Islet precursor cell (in vitro differentiated cells): ENCODE results near the gene TP63.

Experiments used
- DNase-seq: peaks from one replicate; pipeline ENCODE4 v3.0.0-alpha.2; 2018

TP63 gene

GRCh38 chr3:189824629-189825312 lies 193.6 kb downstream of the TP63 start:
- DNase-seq = peak; percentile 79

GRCh38 chr3:189826566-189826965 lies 195.4 kb downstream of the TP63 start:
- DNase-seq = no peak

- no peak for DNase-seq
Observed at GRCh38 chr3:189827108-189827507, 195.9 kb downstream of the TP63 start.

- no peak for DNase-seq
Observed at GRCh38 chr3:189830401-189830800, 199.2 kb downstream of the TP63 start.

GRCh38 chr3:189833266-189833665 lies 202.1 kb downstream of the TP63 start:
- no peak for DNase-seq

GRCh38 chr3:189833996-189834395 lies 202.8 kb downstream of the TP63 start:
- DNase-seq = peak; percentile 91

- DNase-seq = no peak
Observed at GRCh38 chr3:189834462-189834861, 203.3 kb downstream of the TP63 start.

GRCh38 chr3:189836795-189837194 lies 205.6 kb downstream of the TP63 start:
- DNase-seq = no peak

- DNase-seq = no peak
Observed at GRCh38 chr3:189838291-189838690, 207.1 kb downstream of the TP63 start.

GRCh38 chr3:189839576-189839975 lies 208.4 kb downstream of the TP63 start:
- DNase-seq = peak; percentile 77

- peak; percentile 85 for DNase-seq
Observed at GRCh38 chr3:189841473-189842205, 210.4 kb downstream of the TP63 start.

GRCh38 chr3:189842681-189843602 lies 211.8 kb downstream of the TP63 start:
- DNase-seq = peak; percentile 65

- no peak for DNase-seq
Observed at GRCh38 chr3:189845069-189845468, 213.9 kb downstream of the TP63 start.

GRCh38 chr3:189848395-189849040 lies 217.3 kb downstream of the TP63 start:
- no peak for DNase-seq

GRCh38 chr3:189849262-189849661 lies 218.1 kb downstream of the TP63 start:
- DNase-seq = no peak

- DNase-seq = no peak
Observed at GRCh38 chr3:189851682-189852081, 220.5 kb downstream of the TP63 start.

GRCh38 chr3:189853906-189854305 lies 222.7 kb downstream of the TP63 start:
- no peak for DNase-seq

GRCh38 chr3:189860296-189860695 lies 229.1 kb downstream of the TP63 start:
- DNase-seq = no peak

GRCh38 chr3:189862385-189862998 lies 231.3 kb downstream of the TP63 start:
- DNase-seq = no peak

- peak; percentile 54 for DNase-seq
Observed at GRCh38 chr3:189863031-189863430, 231.8 kb downstream of the TP63 start.

- DNase-seq = no peak
Observed at GRCh38 chr3:189868061-189868460, 236.9 kb downstream of the TP63 start.

GRCh38 chr3:189869165-189869564 lies 238.0 kb downstream of the TP63 start:
- no peak for DNase-seq
